ENCODE data around the gene IRF4. TPM values are rescaled to one million over a fixed set of nuclear protein-coding genes. Genes with fewer than 3 reads are reported as not detected.

Gene IRF4
- total RNA-seq, 4 donors from 2014 or later: 0.54 to 2.3 (median 1.3) TPM

DNA sequence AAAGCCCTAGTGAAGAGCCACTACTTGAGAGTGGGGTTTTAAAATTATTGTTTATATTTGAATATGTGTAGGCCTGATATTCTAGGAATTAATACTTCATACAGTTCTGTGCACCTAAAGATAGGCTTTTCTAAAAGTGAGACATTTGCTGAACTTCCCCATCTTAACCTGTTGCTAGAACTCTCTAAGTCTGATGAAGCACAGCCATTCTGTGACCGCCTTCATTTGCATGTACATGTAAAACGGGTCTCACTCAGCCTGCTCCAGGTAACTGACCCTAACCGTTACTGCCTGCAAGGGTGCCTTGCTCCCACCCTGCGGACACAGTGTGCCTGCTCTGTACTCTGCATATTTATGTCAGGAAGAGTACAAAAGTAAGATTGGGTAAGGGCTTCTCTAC, 44.3 kb upstream of the IRF4 start:
- intact Hi-C loops (cut with DNase I): no loop called here
- H3K4me1 ChIP-seq: no peaks in the 10 kb centered on the region
- no peak for DNase-seq
- no peaks in the 10 kb centered on the region for H3K9me3 ChIP-seq
- no peak overlapping the region for H3K4me3 ChIP-seq (replicated peaks in 1 of 3)
- no peaks in the 10 kb centered on the region for H3K27me3 ChIP-seq
- 87 to 88% methylated on average over 4 of the region's 4 CpGs for WGBS, 2 donors
- H3K27ac ChIP-seq: no peak overlapping the region
- no peak for TF ChIP-seq POLR2A (IDR thresholded peaks at IDR 0.05)
- TF ChIP-seq, protein P1, sequence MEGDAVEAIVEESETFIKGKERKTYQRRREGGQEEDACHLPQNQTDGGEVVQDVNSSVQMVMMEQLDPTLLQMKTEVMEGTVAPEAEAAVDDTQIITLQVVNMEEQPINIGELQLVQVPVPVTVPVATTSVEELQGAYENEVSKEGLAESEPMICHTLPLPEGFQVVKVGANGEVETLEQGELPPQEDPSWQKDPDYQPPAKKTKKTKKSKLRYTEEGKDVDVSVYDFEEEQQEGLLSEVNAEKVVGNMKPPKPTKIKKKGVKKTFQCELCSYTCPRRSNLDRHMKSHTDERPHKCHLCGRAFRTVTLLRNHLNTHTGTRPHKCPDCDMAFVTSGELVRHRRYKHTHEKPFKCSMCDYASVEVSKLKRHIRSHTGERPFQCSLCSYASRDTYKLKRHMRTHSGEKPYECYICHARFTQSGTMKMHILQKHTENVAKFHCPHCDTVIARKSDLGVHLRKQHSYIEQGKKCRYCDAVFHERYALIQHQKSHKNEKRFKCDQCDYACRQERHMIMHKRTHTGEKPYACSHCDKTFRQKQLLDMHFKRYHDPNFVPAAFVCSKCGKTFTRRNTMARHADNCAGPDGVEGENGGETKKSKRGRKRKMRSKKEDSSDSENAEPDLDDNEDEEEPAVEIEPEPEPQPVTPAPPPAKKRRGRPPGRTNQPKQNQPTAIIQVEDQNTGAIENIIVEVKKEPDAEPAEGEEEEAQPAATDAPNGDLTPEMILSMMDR (IDR thresholded peaks at IDR 0.05): no peak
- H3K36me3 ChIP-seq: peaks cover 12% of the 10 kb centered on the region in 2 donors

DNA sequence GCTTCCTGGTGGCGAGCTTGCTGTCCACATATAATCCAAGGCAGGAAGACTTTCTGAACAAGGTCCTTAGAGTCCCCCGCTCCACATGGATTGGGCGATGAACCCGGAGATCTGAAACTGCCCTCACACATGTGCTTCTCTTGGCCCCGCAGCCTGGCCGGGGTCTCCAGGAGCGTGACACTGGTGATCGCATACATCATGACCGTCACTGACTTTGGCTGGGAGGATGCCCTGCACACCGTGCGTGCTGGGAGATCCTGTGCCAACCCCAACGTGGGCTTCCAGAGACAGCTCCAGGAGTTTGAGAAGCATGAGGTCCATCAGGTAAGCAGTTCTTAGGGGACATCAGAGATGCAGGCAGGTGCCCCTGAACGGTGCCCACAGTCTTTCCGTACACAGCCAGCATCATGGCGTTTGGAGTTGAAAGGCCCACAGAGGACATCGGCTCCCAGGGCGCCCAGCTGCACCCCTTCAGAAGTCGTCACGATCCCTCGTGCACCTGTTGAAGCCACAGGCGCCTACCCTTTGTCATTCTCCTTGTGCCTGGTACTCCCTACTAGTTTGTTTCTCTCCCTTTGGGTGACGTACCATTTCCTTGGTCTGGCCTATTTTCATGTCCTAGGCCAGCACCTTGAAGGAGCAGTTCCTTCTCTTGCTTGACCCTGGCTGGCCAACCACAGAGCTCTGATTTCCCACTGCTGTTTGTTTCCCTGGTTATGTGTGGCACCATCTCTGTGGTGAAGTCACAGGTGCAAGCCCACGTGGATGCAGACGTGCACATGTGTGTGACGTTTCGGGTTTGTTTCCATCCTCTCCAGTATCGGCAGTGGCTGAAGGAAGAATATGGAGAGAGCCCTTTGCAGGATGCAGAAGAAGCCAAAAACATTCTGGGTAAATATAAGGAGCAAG, 43.3 kb upstream of the IRF4 start:
- WGBS, 2 donors: 91% methylated on average over 21 to 27 of the region's 27 CpGs
- peaks cover 12% of the 10 kb centered on the region in 2 donors for H3K36me3 ChIP-seq
- no peak for DNase-seq
- H3K4me3 ChIP-seq (replicated peaks in 1 of 3): no peak overlapping the region
- H3K27me3 ChIP-seq: no peaks in the 10 kb centered on the region
- no peak for TF ChIP-seq POLR2A (IDR thresholded peaks at IDR 0.05)
- TF ChIP-seq, protein P1 (IDR thresholded peaks at IDR 0.05): no peak
- no peaks in the 10 kb centered on the region for H3K9me3 ChIP-seq
- H3K4me1 ChIP-seq: no peaks in the 10 kb centered on the region
- intact Hi-C loops (cut with DNase I): no loop called here
- no peak overlapping the region for H3K27ac ChIP-seq

DNA sequence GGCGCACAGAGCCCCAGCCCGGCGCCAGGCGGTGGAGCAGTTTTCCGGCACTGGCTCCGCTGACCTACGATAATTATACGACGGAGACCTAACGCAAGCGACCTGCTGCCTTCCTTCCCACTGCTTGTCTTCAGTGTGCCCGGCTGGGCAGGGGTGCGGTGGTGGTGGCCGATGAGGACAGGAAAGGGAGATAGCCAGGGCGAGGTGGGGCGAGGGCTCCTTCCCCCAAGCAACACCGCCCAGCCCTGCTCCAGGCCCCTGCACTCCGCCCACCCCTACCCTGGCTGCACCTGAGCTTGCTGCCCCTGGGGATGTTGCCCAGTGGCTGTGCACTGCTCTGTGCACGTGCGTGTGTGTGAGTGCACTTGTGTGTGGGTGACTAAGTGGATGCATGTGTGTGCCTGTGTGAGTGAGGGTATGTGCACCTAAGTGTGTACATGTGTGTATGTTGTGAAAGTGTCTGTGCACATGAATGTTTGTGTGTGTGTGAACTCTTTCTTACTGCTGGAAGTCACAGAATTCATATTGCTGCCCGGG, 42.6 kb upstream of the IRF4 start:
- Histone ChIP-seq H3K4me3 (replicated peaks in 1 of 3) (no peak overlapping the region), H3K27ac (no peak overlapping the region), H3K9me3 (no peaks in the 10 kb centered on the region), H3K36me3 (peaks cover 12% of the 10 kb centered on the region in 2 donors), H3K27me3 (no peaks in the 10 kb centered on the region), H3K4me1 (no peaks in the 10 kb centered on the region)
- intact Hi-C loops (cut with DNase I): no loop called here
- 85 to 89% methylated on average over 21 of the region's 21 CpGs for WGBS, 2 donors
- DNase-seq: no peak
- no peak for TF ChIP-seq POLR2A (IDR thresholded peaks at IDR 0.05)
- TF ChIP-seq, protein P1 (IDR thresholded peaks at IDR 0.05): no peak

DNA sequence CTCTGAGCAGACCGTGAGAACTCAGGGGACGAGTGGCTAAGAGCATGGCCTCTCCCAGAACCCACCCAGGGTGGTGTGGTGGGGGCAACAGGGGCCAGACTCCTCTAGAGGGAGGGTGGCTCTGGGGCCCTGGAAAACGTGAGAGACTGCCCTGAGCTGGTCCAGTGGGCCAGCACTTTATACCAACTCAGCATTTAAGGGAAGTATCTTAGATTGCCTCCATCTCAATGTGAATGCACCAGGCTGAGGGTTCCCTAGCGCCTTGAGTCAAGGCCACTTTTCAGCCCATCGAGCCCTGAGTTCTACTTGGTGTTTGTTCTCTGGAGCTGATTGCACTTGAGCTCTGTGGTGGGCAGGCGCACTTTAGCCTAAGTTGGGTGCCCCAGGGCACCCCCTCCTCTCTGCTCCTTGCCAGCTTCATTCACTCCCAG, 42.0 kb upstream of the IRF4 start:
- Histone ChIP-seq H3K27me3 (no peaks in the 10 kb centered on the region), H3K4me1 (no peaks in the 10 kb centered on the region), H3K27ac (no peak overlapping the region), H3K9me3 (no peaks in the 10 kb centered on the region), H3K36me3 (peaks cover 12% of the 10 kb centered on the region in 2 donors), H3K4me3 (replicated peaks in 1 of 3) (no peak overlapping the region)
- no peak for DNase-seq
- 69 to 74% methylated on average over 6 of the region's 6 CpGs for WGBS, 2 donors
- intact Hi-C loops (cut with DNase I): no loop called here
- TF ChIP-seq, protein P1 (IDR thresholded peaks at IDR 0.05): no peak
- TF ChIP-seq POLR2A (IDR thresholded peaks at IDR 0.05): no peak

DNA sequence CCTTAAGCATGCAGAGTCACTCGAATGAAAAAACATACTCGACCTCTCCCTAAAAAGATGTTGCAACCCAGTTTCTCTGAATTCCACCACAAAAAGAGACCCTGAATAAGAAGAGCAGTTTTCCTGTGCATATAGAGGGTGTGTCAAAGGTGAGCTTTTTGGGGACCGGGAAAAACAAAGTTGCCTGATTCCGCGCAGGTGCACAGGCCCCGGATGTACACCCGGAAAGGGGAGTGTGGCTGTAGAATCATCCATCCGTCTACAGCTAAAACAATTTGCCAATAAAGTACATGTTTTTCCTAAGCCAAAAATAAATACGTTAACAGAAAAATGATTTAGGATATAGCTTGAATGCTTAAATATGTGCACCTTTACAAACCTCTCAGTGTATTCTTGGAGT, 41.2 kb upstream of the IRF4 start:
- no peaks in the 10 kb centered on the region for H3K9me3 ChIP-seq
- no peak for TF ChIP-seq POLR2A (IDR thresholded peaks at IDR 0.05)
- TF ChIP-seq, protein P1 (IDR thresholded peaks at IDR 0.05): no peak
- 87 to 91% methylated on average over 9 of the region's 9 CpGs for WGBS, 2 donors
- no peaks in the 10 kb centered on the region for H3K4me1 ChIP-seq
- H3K36me3 ChIP-seq: peaks cover 12% of the 10 kb centered on the region in 2 donors
- intact Hi-C loops (cut with DNase I): no loop called here
- no peak overlapping the region for H3K27ac ChIP-seq
- no peaks in the 10 kb centered on the region for H3K27me3 ChIP-seq
- H3K4me3 ChIP-seq (replicated peaks in 1 of 3): no peak overlapping the region
- DNase-seq: no peak
